Mesothelial cell of epicardium (in vitro differentiated cells): ENCODE data around the gene DOK6. TPM values are rescaled to one million over a fixed set of nuclear protein-coding genes. Genes with fewer than 3 reads are reported as not detected.

ENCODE experiments used
- DNase-seq, 2 experiments: peaks; one replicate each; pipeline ENCODE4 v3.0.0; 2021; ENCODE audit warnings: low spot score in 2 of 2; ENCODE audit not compliant: unreplicated experiment in 2 of 2
- H3K27ac Mint-ChIP-seq: 2 replicates; pipeline ENCODE4 v1.8.0; 2021; ENCODE audit warnings: mixed read lengths
- H3K27me3 Mint-ChIP-seq: 2 replicates; pipeline ENCODE4 v1.8.0; 2021; ENCODE audit warnings: low read depth, mixed read lengths
- H3K36me3 Mint-ChIP-seq: 2 replicates; pipeline ENCODE4 v1.8.0; 2021; ENCODE audit warnings: mixed read lengths
- H3K4me1 Mint-ChIP-seq: 2 replicates; pipeline ENCODE4 v1.8.0; 2021; ENCODE audit warnings: mixed read lengths
- H3K4me3 Mint-ChIP-seq: 2 replicates; pipeline ENCODE4 v1.8.0; 2021; ENCODE audit warnings: mild to moderate bottlenecking, moderate library complexity, mixed read lengths
- H3K9me3 Mint-ChIP-seq: 2 replicates; pipeline ENCODE4 v1.8.0; 2021; ENCODE audit warnings: mixed read lengths
- CTCF ChIP-seq: fragments of 200-600 bp; sonication (generic); IDR thresholded peaks from one replicate; pipeline ENCODE4 v1.5.0; 2021; ENCODE audit warnings: antibody characterized with exemption; ENCODE audit not compliant: unreplicated experiment
- total RNA-seq: library from RNA; stranded (reverse); gene quantifications from 3 replicates; pipeline ENCODE4 v1.2.1, GENCODE V29; 2021

DOK6 gene
- total RNA-seq, 1 donor from 2014 or later = 4.9 TPM

- Mint-ChIP-seq H3K36me3 (no peaks in the 10 kb centered on the region), H3K27ac (no peak overlapping the region), H3K9me3 (no peaks in the 10 kb centered on the region), H3K4me3 (no peak overlapping the region), H3K27me3 (no peaks in the 10 kb centered on the region), H3K4me1 (peaks cover 3% of the 10 kb centered on the region)
- no peak for TF ChIP-seq CTCF
- DNase-seq = no peak
Observed at GRCh38 chr18:69622961-69623360, 222.3 kb downstream of the DOK6 start.

GRCh38 chr18:69626171-69626570 lies 225.5 kb downstream of the DOK6 start:
- H3K36me3 Mint-ChIP-seq = no peaks in the 10 kb centered on the region

DNA sequence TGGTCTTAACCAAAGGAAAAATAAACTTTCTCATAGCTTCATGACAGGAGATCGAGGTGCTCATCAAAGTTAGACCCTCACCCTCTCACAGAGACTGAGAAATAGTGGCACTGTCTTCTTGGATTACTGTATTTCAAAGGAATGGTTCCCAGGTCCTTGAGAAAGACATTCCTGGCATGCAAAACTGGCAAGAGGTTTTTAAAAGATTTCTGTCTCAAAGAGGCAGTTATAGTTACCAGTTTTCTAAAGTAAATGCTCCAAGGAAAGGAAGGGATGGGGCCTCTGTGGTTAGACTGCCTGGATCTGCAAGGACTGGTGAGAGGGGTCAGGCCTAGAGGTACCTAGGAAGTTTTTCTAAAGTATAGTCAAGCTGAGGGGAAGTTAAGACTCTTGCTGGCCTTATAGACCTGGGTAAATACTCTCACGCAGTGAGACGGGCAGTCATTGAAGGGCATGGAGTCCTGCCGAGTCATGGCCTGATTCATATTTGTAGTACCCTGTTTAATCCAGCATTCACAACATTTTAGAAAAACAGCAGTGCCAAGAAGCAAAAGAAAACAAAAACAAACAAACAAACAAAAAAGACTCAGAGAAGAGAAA lies 226.1 kb downstream of the DOK6 start:
- no peak for TF ChIP-seq CTCF
- Mint-ChIP-seq H3K4me1 (peaks cover 12% of the 10 kb centered on the region), H3K36me3 (no peaks in the 10 kb centered on the region), H3K27ac (no peak overlapping the region), H3K4me3 (no peak overlapping the region), H3K27me3 (no peaks in the 10 kb centered on the region), H3K9me3 (no peaks in the 10 kb centered on the region)
- DNase-seq = no peak

More at GRCh38 chr18:69626171-69626570, 225.5 kb downstream of the DOK6 start:
- Mint-ChIP-seq H3K4me1 (peaks cover 9% of the 10 kb centered on the region), H3K27ac (no peak overlapping the region), H3K4me3 (no peak overlapping the region), H3K27me3 (no peaks in the 10 kb centered on the region), H3K9me3 (no peaks in the 10 kb centered on the region)
- DNase-seq = no peak
- TF ChIP-seq CTCF = no peak

DNA sequence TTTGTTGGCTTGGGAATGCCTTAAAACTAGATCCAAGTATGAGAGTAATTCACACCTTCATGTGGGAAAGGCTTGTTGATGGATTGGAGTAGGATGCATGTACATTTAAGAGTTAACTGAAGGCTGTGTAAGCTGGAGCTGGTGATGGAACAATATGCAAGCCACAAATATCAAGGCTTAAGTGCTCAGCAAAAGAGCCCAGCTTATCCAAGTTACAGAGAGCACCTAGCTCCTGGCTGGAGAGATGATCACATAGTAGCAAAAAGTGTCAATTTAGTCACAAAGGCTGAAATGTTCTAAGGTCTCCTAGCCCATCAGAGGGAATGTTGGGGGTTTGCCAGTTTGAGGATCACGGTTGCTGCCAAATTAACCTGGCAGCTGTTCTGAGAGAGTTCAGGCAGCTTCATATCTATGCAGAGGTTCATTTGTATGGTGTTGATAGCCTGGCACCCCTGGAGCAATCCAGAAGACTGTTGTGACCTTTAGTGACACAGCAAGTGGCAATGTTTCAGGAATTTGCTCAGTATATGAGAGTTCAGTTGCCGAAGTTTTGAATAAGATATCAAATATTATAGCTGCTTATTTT lies 228.2 kb downstream of the DOK6 start:
- Mint-ChIP-seq H3K9me3 (no peaks in the 10 kb centered on the region), H3K4me1 (peaks cover 13% of the 10 kb centered on the region), H3K4me3 (no peak overlapping the region), H3K36me3 (no peaks in the 10 kb centered on the region), H3K27me3 (no peaks in the 10 kb centered on the region), H3K27ac (no peak overlapping the region)
- no peak for TF ChIP-seq CTCF
- DNase-seq = no peak

- H3K27me3 Mint-ChIP-seq = peaks cover 14% of the 10 kb centered on the region
- no peak for TF ChIP-seq CTCF
- no peak overlapping the region for H3K4me3 Mint-ChIP-seq
- H3K36me3 Mint-ChIP-seq = no peaks in the 10 kb centered on the region
- no peak overlapping the region for H3K27ac Mint-ChIP-seq
- peaks cover 13% of the 10 kb centered on the region for H3K4me1 Mint-ChIP-seq
- DNase-seq = no peak
- no peaks in the 10 kb centered on the region for H3K9me3 Mint-ChIP-seq
Observed at GRCh38 chr18:69631281-69631680, 230.6 kb downstream of the DOK6 start.
